SW480 (cell line): ENCODE measurements around the gene BBS7.

ENCODE experiments used
- DNase-seq: peaks from one replicate; pipeline ENCODE4 v3.0.0-alpha.2; 2016; ENCODE audit warnings: low spot score

Gene BBS7

GRCh38 chr4:121827853-121828252 lies 42.4 kb downstream of the BBS7 start:
- DNase-seq: no peak

- DNase-seq: no peak
Measured at GRCh38 chr4:121824950-121825349, 45.3 kb downstream of the BBS7 start.

DNA sequence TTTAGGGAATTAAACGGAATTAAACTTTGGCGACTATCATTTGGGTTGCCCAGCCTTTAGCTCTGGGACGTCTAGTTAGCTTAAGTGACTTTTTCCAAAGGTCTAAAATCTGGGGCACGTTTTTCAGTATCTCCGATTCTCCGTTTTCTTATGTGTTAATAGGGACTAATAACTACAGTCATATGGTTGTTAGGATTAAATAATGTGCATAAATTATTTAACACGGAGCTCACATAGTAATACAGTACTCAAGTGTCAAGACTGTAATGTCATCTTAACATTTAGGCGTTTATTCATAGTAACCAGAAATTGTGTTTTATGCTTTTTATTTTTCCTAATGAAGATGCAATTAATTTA lies 46.1 kb downstream of the BBS7 start:
- no peak for DNase-seq

- DNase-seq: peak; percentile 92
Measured at GRCh38 chr4:121823505-121824170, 46.6 kb downstream of the BBS7 start, which contains the start of gene CCNA2. CCNA2 (minus strand) TSS chr4:121823883; CDS start chr4:121823628, 255 bp downstream.

DNA sequence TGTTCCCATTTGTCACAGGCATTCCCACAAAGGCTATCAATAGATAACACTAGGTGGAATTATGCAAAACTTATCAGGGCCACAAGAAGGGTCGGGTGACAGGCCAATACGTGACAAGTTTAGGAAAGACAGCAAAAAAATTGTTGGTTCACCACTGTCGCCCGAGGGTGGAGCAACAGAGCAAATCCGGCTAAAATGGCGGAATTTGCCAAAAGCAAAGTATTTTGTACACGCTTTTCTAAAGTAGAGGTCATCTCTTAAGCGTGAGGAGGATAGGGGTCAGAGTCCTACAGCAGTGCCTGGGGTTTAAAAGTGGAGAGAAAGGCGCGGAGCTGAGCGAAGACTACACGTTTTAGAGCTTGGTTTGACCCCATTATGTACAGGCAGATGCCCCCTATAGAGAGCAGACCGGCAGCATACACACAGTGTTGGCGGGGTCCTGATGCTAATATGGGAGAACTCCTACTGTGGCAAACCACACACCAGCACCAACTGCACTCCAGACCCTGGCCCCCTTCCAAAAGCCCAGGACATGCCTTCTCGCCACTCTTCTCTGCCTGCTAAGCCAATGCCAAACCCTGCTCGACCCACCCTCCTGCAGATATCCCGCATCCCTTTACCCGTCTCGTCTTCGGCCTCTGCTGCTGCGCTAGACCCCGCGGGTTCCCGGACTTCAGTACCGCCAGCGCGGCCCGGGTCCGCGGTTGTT lies 47.3 kb downstream of the BBS7 start:
- peak; percentile 34 for DNase-seq

DNA sequence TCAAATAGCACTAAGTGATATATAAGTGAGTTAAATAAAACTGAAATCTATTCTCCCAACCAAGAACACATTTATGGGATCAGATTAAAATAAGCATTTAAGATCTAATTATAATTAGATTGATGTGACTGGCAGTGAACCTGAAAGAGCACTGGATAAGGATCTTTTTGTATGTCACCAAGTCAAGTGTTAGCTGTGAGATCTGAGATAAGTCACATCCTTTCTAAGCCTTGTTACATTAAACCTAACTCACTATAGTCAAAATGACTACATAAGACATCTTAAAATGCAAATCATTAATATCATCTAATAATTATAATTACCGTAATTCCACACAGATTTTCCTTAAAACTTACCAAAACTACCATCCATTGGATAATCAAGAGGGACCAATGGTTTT lies 48.2 kb downstream of the BBS7 start:
- no peak for DNase-seq

- DNase-seq: no peak
Measured at GRCh38 chr4:121819216-121819965, 50.9 kb downstream of the BBS7 start.

GRCh38 chr4:121818215-121818614 lies 52.1 kb downstream of the BBS7 start:
- DNase-seq: no peak

- DNase-seq: no peak
Measured at GRCh38 chr4:121817701-121818100, 52.6 kb downstream of the BBS7 start.

DNA sequence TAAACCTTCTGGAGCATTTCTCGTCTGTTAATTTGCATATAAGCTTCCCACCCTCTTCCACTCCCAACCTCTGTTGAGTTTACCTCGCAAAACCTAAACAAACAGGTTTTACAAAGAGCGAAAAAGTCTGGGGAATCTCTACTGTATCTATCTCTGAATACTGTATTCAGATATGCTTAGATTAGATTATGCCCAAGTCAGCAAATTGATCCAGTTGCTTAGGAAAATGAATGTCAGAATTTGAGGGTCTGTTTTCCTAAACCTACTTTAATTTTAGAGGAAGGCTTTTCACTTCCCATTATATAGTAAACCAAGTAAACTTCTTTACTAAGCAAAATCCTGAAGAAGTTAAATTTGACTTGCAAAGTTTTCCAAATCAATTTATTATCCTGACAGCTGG lies 53.3 kb downstream of the BBS7 start:
- no peak for DNase-seq

GRCh38 chr4:121814756-121815155 lies 55.5 kb downstream of the BBS7 start:
- DNase-seq: no peak

DNA sequence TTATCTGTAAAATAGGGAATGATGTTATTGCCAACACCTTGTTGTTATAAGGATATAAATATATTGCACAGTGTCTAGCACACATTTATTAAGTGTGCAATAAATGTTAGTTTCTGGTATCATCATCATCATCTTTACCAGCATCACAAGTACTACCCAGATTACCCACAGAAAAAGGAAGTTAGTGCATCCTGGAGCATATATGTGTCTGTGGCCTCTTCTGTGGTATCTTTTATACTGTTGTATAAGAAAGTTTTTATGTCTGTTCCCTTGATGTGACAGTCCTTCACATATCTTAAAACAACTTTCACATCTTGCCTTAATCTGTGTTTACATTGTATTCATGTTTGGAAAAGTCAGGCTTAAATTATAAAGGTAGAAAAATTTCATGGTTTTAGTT lies 59.2 kb downstream of the BBS7 start:
- no peak for DNase-seq

DNA sequence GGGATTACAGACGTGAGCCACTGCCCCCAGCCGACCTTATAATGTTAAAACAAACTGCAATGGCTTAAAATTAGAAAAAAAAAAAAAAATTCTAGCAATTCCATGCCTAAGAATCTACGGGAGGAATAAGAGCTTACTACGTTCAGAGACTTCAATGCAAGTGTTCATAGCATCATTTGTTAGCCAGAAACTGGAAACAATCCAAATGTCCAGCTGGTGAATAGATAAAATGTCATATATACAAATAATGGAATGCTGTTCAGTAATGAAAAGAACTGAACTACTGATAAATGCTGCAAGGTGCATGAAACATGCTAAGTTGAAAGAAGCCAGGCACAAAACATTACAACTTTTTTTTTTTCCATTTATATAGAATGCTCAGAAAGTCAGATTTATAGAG lies 63.9 kb downstream of the BBS7 start:
- DNase-seq: no peak

GRCh38 chr4:121801715-121802075 lies 68.6 kb downstream of the BBS7 start:
- DNase-seq: no peak

- peak; percentile 81 for DNase-seq
Measured at GRCh38 chr4:121800961-121801714, 69.1 kb downstream of the BBS7 start, which contains the start of gene EXOSC9. EXOSC9 (plus strand) TSS chr4:121801323; CDS start chr4:121801425, 102 bp downstream.

- DNase-seq: no peak
Measured at GRCh38 chr4:121800638-121800960, 69.7 kb downstream of the BBS7 start.

- DNase-seq: no peak
Measured at GRCh38 chr4:121799867-121800501, 70.3 kb downstream of the BBS7 start.

- DNase-seq: no peak
Measured at GRCh38 chr4:121799208-121799823, 71.0 kb downstream of the BBS7 start.

GRCh38 chr4:121796283-121796682 lies 74.0 kb downstream of the BBS7 start:
- no peak for DNase-seq

- no peak for DNase-seq
Measured at GRCh38 chr4:121794505-121795188, 75.6 kb downstream of the BBS7 start.

GRCh38 chr4:121792966-121793365 lies 77.3 kb downstream of the BBS7 start:
- DNase-seq: no peak
